Measurements from ENCODE around the gene PNPLA2.
A peak's percentile ranks its signal among the peaks of the same experiment; 100 is the strongest.

PNPLA2 gene

DNA sequence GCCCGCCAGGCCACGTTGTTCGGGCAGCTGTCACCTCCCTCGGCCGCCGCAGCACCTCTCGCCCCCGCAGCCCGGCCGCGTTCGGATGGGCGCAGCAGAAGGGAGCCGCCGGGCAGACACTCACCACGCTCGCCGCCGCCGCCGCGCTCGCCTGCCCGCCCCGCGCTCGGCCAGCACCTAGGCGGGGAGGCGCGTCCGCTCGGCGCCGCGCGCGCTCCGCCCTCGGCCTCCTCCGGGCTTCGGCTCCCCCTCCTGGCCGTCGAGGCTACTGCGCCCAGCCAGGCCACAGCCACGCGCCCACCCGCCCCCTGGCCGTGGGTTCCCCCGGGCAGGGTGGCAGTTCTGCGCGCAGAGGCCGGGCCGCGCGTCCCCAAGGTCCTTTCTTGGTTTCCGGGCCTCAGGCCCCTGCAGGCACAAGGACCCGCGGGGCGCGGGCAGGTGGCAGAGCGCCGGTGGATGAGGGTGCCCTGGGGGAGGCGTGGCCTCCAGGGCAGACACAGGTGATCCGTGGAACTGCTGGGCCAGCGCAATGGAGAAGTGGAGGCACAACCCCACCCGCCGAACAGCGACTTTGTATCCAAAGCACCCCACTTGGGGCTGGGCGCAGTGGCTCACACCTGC is 20.5 kb upstream of the PNPLA2 start, which contains the start of gene SLC25A22:
SLC25A22 (minus strand) TSS at position 189 of the 621 bp plus-strand sequence. CDS start 3,275 bp downstream, outside the sequence.
- peak; percentile 81 for DNase-seq (ENCODE audit: low spot score)

DNA sequence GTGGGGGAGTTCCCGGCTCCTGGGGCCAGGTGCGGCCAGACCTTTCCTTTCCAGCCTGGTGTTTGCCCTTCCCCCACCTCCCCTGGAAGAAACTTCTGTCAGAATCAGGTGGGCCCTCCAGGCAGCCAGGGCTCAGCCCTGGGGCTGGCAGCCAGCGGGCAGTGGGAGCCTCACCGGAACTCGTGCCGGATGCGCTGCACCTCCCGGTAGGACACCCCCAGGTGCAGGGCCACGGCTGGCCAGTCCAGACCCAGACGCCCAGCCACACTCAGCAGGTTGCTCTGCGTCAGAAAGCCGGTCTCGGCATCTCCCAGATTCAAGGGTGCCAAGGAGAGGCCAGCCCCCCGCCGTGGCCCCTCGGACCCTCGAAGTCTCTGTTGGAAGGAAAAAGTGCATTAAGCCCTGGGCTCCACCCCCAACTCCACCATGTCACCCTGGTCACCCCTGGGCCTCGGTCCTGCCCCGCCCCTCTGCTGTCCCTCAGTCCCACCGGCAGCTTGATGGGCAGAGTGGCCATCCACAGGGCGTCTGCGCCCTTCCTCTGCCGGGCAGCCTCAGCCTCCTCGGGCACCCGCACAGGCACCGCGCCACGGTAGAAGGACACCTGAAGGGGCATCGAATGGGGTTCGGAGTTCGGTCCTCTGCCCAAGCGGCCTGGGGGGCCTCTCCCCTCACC is 18.9 kb upstream of the PNPLA2 start:
- DNase-seq (ENCODE audit: low spot score), result no peak

DNA sequence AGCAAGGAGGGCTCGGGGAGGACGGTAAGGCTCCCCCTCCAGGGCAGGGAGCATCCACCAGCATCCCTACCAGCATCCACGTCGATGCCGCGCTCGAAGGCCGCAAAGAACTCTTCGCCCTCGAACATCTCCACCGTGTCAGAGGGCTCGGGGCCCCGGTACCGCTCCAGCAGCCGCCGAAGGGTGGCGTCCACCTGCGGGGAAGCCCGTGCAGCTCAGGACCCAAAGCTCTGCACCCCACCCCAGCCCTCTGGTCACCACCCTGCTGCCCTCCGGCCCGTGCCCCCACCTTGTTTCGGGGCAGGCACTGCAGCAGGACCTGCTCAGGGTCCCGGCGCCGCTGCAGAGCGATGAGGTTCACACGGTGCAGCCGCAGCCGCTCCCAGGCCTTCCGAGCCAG is 18.2 kb upstream of the PNPLA2 start:
- DNase-seq (ENCODE audit: low spot score), result no peak

DNA sequence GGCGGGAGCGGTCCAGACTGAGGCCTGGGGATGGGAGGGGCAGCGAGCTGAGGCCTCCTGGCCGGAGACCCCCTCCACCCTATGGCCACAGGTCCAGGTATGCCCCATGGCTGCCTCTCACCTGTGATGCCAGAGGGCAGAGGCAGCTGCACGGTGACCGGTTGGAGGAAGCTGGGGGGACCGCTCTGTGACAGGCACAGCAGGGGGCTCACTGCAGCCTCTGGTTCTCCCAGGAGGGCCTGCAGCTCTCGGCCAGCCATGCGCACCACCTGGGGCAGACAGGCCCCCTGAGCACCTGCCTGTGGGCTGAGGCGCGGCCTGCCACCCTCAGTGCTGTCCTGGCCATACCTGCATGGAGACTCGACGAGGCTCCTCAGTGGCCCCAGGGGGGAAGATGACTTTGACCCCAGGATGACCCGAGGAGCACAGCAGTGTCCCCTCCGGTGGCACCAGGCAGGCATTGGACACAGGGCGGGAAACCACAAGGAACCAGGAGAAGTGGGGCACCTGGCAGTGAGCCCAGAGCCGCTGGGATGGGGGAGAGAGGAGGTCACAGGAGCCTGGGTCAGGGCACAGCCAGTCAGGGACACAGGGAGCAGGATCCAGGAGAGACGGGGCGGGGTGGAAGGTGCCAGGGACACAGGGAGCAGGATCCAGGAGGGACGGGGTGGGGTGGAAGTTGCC is 17.5 kb upstream of the PNPLA2 start:
- DNase-seq (ENCODE audit: low spot score), result no peak

DNA sequence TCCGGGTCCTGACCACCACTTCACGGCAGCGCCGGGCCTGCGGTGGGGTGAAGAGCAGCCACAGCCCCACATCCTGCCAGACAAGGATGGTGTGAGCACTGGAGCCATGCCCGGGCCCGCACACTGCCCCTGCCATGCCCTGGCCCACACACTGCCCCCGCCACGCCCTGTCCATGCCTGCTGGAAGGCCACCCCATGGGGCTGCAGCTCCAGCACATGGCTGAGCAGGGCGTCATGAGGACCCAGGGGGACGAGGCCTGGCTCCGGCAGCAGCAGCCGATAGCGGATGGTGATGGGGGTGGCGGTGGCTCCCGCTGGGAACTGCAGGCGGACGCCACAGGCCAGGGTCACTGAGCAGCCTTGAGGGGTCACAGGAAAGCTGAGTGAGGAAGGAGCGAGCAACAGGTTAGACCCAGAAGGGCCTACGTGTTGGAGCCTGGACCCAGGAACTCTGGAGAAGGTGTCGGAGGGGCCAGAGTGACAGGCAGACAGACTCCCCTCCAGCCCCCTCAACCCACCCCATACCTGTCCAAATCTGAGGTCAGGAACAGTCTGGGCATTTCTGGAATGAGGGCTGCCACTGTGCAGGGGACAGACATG is 16.6 kb upstream of the PNPLA2 start:
- no peak for DNase-seq (ENCODE audit: low spot score)

DNA sequence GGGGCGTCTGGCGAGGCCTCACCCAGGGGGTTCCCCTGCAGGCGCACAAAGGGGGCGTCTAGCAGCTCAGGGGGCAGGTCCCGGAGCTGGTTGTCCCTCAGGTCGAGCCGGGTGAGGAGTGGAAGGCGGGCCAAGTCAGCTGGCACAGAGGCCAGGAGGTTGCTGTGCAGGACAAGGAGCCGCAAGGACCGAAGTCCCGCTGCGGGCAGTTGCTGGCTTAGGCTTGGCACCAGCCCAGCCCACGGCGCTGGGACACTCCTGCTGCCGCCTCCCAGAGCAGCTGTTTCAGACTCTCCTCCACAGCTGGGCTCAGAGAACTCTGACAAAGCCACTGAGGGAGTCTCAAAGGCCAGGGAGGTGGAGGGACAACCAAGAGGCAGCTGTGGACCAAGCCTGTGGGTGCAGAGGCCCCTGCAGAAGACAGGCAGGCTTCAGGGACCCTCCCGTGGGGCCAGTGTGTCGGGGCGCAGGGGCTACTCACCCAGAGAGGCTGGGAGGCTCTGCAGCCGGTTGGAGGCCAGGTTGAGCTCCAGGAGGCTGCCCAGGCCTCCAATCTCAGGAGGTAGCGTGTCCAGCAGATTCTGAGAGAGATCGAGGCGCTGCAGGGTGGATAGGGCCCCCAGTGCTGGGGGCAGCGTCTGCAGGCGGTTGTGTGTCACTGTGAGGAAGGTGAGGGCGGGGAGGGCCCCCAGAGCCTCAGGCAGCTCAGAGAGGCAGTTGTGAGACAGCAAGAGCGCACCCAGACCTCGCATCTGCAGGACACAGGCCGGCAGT is 15.8 kb upstream of the PNPLA2 start:
- DNase-seq (ENCODE audit: low spot score), result no peak

DNA sequence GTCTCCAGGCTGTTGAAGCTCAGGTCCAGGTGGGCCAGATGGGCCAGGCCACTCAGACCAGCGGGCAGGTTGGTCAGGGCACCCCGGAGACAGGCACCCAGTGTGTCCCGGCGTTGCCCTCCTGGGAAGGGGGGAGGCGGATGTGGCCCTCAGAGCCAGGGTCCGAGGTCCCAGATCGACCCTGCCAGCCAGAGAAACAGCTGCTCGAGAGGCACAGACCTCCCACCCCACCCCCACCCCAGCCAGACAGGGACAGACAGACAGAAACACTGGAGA is 15.3 kb upstream of the PNPLA2 start:
- no peak for DNase-seq (ENCODE audit: low spot score)

DNA sequence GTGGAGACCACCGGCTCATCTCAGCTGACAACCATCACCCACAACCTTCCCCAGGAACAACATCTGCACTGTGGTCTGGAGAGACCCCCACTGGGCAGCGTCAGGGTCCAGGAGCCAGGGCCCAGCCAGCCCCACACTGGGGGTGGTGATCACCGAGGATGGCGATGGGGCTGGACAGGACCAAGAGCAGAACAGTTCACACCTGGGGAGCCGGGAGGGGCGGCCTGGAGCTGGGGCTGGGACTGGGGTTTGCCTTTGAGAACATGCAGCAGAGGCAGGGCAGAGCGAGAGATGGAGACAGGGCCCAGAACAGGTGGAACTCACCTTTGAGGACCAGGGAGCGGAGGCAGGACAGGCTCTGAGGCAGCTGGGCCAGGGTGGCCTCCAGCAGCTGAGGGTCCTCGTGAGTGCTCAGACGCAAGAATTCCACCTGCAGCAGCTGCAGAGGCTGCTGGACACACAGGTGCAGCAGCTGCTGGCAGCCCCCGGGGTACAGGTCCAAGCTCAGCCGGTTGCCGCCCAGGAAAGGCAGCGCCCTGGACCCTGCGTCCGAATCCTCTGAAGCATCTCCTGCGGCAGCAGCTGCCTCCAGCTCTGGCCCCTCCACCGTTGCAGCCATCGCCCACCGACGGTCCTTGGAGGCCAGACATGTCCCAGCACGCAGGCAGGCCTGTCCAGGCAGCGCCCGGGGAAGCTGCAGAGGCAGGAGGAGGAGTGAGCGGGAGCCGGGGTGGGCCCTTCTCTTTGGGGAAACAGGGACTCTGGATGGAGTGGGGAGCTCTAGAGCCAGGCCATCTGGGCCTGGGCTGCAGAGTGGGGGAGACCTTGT is 14.7 kb upstream of the PNPLA2 start:
- no peak for DNase-seq (ENCODE audit: low spot score)

DNA sequence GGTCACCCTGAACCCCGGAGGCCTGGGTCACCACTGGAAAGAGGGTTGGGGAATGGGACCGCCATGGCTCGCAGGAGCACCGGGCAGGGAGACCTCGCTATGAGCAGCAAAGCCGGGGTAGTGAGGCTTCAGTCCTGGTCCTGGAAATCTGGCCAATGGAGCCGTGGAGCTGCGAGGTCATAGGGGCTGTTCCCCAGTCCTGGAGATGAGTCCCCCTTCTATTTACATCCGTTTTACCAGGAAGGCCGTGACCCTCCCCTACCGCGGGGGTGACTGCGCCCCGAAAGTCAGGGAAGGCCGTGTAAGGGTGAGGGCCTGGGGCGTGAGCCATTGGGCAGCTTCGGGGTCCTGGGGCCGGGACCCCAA is 14.1 kb upstream of the PNPLA2 start:
- no peak for DNase-seq (ENCODE audit: low spot score)

DNA sequence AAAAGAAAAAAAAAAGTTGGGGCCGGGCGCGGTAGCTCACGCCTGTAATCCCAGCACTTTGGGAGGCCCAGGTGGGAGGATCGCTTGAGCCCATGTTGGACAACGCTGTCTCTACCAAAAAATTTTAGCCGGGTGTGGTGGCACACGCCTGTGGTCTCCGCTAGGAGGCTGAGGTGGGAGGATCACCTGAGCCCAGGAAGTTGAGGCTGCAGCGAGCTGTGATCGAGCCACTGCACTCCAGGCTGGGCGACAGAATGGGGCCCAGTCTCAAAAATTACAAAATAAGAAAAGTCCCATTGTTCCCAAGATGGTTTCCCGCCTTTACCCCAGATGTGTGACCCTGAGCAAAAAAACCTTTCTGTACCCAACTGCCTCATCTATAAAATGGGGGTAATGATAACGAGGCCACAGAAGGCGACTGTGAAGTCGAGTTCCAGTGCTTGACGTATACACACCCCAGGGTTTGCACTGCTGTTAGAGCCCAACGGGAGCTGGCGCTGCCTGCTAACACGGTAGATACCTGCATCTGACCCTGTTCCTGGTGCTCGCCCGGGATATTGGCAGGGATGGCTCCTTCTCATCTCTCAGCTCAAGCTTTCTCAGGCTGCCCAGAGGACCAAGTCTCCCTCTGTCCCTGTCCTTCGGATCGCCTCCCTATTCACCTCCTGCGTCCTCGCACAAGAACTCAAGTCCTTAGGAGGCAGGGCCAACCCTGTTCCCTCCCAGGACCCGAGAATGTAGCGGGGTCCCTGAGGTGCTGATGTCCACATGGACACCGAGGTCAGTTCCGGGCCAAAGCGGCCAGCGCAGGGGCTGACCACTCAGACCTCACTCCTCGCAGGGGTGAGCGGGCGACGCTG is 10.1 kb upstream of the PNPLA2 start:
- peak; percentile 47 for DNase-seq (ENCODE audit: low spot score)

DNA sequence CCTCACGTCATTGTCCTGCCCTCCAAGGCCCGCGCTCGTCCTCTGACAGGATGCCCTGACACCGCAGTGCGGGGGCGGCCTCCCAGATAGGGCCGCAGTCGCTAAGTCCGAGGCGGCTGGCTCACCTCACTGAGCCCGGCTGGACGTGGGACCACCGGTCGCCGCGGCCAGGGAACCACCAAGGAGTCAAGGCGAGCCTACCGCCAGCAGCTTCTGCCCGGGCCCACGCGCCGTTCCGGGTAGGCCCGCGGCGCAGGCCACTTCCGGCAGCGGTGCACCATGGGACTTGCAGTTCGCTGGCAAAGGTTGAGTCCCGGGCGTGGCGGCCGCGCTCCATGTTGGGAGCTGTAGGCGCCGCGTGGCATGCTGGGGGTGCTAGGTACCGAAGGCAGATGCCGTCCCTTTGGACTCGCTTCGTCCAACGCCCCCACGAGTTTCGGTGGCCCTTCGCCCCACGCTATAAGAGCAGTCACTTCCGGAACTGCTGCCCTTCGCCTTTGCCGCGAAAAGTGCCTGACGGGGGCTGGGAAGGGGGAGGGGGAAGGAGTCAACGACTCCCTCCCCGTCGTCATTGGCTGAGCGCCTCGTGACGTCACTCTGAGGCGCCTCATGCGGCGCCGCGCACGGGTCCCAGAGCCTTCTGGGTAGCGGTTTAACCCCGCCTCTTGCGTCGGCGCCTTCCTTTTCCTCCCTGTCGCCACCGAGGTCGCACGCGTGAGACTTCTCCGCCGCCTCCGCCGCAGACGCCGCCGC is 9.3 kb upstream of the PNPLA2 start, which contains the start of gene RPLP2:
RPLP2 (plus strand) TSS at position 681 of the 753 bp plus-strand sequence. CDS start 268 bp downstream, outside the sequence.
- peak; percentile 96 for DNase-seq (ENCODE audit: low spot score)

DNA sequence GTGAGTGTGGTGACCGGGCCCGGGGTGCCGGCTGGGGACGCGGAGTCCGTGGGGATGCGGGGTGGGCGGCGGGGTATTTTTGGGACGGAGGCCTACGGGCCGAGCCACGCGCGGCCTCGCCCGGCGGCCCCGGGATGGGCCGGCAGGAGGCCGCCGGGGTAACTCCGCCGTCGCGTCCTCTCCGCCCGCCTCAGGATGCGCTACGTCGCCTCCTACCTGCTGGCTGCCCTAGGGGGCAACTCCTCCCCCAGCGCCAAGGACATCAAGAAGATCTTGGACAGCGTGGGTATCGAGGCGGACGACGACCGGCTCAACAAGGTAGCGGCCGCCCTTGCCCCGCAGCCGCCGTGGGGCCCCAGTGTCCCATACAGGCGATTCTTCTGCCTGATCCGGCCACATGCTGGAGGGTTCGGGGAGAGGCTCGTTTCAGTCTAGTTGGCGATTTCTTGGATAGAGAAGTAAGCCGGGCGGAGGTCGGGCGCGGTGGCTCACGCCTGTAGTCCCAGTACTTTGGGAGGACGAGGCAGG is 8.6 kb upstream of the PNPLA2 start:
- no peak for DNase-seq (ENCODE audit: low spot score)

DNA sequence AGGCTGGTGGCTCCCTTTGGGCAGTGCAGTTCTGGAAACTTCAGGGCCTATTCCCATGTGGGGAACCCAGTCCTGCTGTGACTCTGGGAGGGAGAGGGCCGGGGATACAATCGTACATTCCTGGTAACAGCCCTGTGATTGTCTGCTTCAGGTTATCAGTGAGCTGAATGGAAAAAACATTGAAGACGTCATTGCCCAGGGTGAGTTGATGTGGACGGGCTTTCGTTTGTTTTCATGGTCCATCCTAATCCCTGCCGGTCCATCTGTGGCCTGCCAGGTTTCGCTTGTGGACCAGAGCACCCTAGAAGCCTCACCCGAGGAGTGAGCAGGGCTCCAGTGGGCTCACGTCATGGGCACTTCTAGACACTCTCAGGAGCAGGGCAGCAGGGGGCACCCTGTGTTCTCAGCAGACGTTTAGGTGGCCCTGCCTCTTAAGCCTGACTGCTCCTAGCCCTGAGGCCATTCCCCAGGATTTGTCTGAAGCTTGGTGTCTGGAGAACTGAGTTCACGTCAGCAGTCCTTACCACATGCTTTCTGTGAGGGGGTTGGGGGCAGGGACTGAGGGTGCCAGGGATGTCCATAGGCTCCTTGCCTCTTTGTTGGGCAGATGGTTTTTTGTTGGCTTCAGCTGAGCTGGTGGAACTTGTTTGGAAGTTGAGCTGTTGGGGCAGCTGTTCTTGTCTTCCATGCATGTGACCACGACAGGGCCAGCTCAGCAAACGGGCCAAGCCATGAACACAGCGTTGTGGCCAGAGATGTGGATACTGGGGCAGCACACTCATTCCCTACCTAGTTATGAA is 7.1 kb upstream of the PNPLA2 start:
- DNase-seq (ENCODE audit: low spot score), result no peak

DNA sequence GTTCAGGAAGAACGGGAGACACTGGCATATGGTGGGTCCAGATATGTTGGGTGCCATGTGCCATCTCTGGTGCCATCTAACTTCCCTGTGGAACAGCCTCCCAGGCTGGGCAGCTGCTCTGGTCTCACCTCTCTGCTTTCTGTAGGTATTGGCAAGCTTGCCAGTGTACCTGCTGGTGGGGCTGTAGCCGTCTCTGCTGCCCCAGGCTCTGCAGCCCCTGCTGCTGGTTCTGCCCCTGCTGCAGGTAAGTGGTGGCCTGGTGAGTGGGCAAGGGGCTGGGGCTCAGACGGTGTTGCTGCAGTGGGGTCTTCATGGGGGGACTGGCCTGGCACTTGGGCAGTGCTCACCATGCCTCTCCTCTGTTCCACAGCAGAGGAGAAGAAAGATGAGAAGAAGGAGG is 6.3 kb upstream of the PNPLA2 start:
- no peak for DNase-seq (ENCODE audit: low spot score)

DNA sequence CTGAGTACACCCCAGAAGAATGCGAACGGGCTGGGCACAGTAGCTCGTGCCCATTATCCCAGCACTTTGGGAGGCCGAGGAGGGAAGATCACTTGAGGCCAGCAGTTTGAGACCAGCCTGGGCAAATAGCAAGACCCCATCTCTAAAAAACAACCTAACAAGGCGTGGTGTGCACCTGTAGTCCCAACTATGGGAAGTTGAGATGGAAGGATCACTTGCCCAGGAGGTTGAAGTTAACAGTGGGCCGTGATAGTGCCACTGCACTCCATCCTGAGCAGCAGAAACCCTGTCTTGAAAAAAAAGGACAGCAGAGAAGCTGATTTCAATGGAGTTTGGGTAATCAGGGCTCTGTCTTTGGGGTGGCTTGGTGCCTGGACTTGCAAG is 5.7 kb upstream of the PNPLA2 start:
- no peak for DNase-seq (ENCODE audit: low spot score)

DNA sequence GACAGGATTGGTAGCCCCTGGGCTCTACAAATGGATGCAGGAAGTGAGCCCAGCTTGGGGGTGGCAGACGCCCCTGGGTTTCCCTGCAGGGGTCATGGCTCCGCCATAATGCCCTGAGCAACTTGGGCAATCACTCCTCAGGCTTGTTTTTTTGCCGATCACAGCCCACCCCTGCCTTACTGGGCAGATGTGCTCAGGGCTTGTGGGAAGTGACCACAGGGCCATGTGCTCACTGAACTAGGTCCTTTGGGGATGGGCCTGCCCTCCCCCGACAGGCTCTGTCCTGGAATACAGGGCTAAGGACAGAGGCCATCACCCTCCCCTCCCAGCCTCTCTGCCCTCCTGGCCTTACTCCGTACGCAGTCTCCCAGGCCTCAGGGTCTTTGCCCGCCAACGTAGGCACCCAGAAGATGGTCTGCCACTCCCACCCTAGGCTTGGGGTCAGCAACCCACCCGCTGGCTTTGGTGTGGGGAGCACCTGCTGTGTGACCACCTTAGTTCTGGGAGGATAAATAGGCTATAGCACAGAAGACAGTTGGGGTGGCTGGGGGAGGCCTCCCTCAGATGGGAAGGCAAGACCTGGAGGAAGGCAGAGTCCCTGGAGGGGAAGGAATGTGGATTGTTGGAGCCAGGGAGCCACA is 5.1 kb upstream of the PNPLA2 start:
- no peak for DNase-seq (ENCODE audit: low spot score)

DNA sequence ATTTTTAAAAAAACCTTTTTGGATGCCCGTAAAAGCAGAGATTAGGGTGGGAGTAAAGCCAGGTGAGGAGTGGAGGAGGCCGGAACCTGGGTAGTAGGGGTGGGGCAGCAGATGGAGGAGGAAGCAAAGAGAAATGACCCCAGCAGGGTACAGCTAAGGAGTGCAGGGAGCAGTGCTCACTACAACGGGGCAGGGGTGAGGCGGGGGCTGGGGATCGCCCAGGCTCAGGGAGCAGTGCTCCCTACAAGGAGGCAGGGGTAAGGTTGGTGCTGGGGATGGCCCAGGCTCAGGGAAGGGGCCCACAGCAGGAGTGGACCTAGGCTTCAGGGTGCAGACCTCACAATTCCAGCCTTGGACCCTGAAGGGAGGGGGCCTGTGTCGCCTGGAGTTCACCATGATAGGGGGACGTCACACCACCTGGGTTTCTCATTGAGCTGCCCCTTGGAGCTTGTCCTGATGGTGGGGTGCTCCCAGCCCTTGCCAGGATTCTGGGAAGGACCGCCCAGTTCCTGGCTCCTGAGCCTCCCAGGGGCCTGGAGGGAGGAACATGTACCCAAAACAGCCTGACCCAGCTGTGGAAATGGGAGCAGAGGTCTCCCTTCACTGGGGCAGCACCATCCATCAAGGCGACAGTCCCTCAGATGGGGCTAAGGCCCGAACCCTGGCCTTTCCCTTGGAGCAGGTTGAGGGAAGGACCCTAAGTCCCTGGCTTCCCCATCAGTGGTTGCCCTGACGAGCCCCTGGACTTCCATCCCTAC is 2.9 kb upstream of the PNPLA2 start:
- DNase-seq (ENCODE audit: low spot score), result no peak

DNA sequence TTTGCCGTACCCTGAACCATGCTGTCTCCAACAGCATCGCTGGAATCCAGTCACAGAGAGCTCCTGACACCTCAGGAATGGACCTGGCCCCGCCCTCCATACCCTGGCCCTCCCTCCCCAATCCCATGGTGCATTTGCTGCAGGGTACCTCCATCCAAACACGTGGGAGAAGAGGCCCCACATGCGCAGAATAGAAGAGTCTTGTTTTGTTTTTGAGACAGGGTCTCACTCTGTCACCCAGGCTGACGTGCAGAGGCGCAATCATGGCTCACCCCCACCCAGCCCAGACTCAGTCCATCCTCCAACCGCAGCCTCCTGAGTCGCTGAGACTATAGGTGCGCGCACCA is 2.3 kb upstream of the PNPLA2 start:
- DNase-seq (ENCODE audit: low spot score), result no peak

All from CD4-positive, alpha-beta T cell treated with Interleukin-2 at 100 ng/mL for 4 hours (primary cell).